ENCODE data around the gene ID4.

ID4 gene

GRCh38 chr6:19812512-19813119 is 24.6 kb upstream of the ID4 start:
- Mint-ChIP-seq H3K4me1 (ENCODE audit: low read depth) (no peaks in the 10 kb centered on the region), H3K27me3 (peaks cover 1% of the 10 kb centered on the region), H3K4me3 (no peak overlapping the region), H3K9me3 (ENCODE audit: low read depth) (peaks cover 10% of the 10 kb centered on the region), H3K27ac (no peak overlapping the region), H3K36me3 (no peaks in the 10 kb centered on the region)

GRCh38 chr6:19818805-19819204 is 18.4 kb upstream of the ID4 start:
- H3K4me1 Mint-ChIP-seq (ENCODE audit: low read depth): no peaks in the 10 kb centered on the region
- no peaks in the 10 kb centered on the region for H3K36me3 Mint-ChIP-seq
- H3K9me3 Mint-ChIP-seq (ENCODE audit: low read depth): peaks cover 11% of the 10 kb centered on the region
- no peak overlapping the region for H3K4me3 Mint-ChIP-seq
- H3K27me3 Mint-ChIP-seq: peaks cover 4% of the 10 kb centered on the region
- no peak overlapping the region for H3K27ac Mint-ChIP-seq

- Mint-ChIP-seq H3K9me3 (ENCODE audit: low read depth) (peaks cover 9% of the 10 kb centered on the region), H3K27ac (no peak overlapping the region), H3K27me3 (peaks cover 9% of the 10 kb centered on the region), H3K36me3 (no peaks in the 10 kb centered on the region), H3K4me1 (ENCODE audit: low read depth) (no peaks in the 10 kb centered on the region), H3K4me3 (no peak overlapping the region)
Measured at GRCh38 chr6:19824058-19824807, 12.9 kb upstream of the ID4 start.

- Mint-ChIP-seq H3K4me1 (ENCODE audit: low read depth) (no peaks in the 10 kb centered on the region), H3K4me3 (no peak overlapping the region), H3K36me3 (no peaks in the 10 kb centered on the region), H3K9me3 (ENCODE audit: low read depth) (peaks cover 9% of the 10 kb centered on the region), H3K27me3 (peaks cover 5% of the 10 kb centered on the region), H3K27ac (no peak overlapping the region)
Measured at GRCh38 chr6:19827247-19827646, 9.9 kb upstream of the ID4 start.

GRCh38 chr6:19827903-19828302 is 9.3 kb upstream of the ID4 start:
- no peak overlapping the region for H3K4me3 Mint-ChIP-seq
- H3K9me3 Mint-ChIP-seq (ENCODE audit: low read depth): peaks cover 9% of the 10 kb centered on the region
- H3K27ac Mint-ChIP-seq: no peak overlapping the region
- peaks cover 9% of the 10 kb centered on the region for H3K27me3 Mint-ChIP-seq
- H3K4me1 Mint-ChIP-seq (ENCODE audit: low read depth): no peaks in the 10 kb centered on the region
- no peaks in the 10 kb centered on the region for H3K36me3 Mint-ChIP-seq

- Mint-ChIP-seq H3K27me3 (peaks cover 11% of the 10 kb centered on the region), H3K4me3 (no peak overlapping the region), H3K36me3 (no peaks in the 10 kb centered on the region), H3K9me3 (ENCODE audit: low read depth) (peaks cover 5% of the 10 kb centered on the region), H3K27ac (no peak overlapping the region), H3K4me1 (ENCODE audit: low read depth) (no peaks in the 10 kb centered on the region)
Measured at GRCh38 chr6:19830171-19830570, 7.0 kb upstream of the ID4 start.

GRCh38 chr6:19831358-19831757 is 5.8 kb upstream of the ID4 start:
- Mint-ChIP-seq H3K27ac (no peak overlapping the region), H3K9me3 (ENCODE audit: low read depth) (peaks cover 5% of the 10 kb centered on the region), H3K27me3 (peaks cover 13% of the 10 kb centered on the region), H3K4me1 (ENCODE audit: low read depth) (no peaks in the 10 kb centered on the region), H3K36me3 (no peaks in the 10 kb centered on the region), H3K4me3 (no peak overlapping the region)

GRCh38 chr6:19833947-19834346 is 3.2 kb upstream of the ID4 start:
- Mint-ChIP-seq H3K36me3 (no peaks in the 10 kb centered on the region), H3K9me3 (ENCODE audit: low read depth) (no peaks in the 10 kb centered on the region), H3K4me3 (no peak overlapping the region), H3K27ac (no peak overlapping the region), H3K27me3 (peaks cover 16% of the 10 kb centered on the region), H3K4me1 (ENCODE audit: low read depth) (peaks cover 3% of the 10 kb centered on the region)

- H3K4me1 Mint-ChIP-seq (ENCODE audit: low read depth): peaks cover 8% of the 10 kb centered on the region
- no peaks in the 10 kb centered on the region for H3K9me3 Mint-ChIP-seq (ENCODE audit: low read depth)
- H3K36me3 Mint-ChIP-seq: no peaks in the 10 kb centered on the region
- H3K27ac Mint-ChIP-seq: no peak overlapping the region
- no peak overlapping the region for H3K4me3 Mint-ChIP-seq
- H3K27me3 Mint-ChIP-seq: peaks cover 21% of the 10 kb centered on the region
Measured at GRCh38 chr6:19834858-19835257, 2.3 kb upstream of the ID4 start.

- Mint-ChIP-seq H3K27me3 (peaks cover 25% of the 10 kb centered on the region), H3K27ac (no peak overlapping the region), H3K4me3 (no peak overlapping the region), H3K4me1 (ENCODE audit: low read depth) (peaks cover 8% of the 10 kb centered on the region), H3K36me3 (no peaks in the 10 kb centered on the region), H3K9me3 (ENCODE audit: low read depth) (no peaks in the 10 kb centered on the region)
Measured at GRCh38 chr6:19835605-19836004, 1.6 kb upstream of the ID4 start.

- peaks cover 24% of the 10 kb centered on the region for H3K27me3 Mint-ChIP-seq
- H3K4me3 Mint-ChIP-seq: no peak overlapping the region
- no peak overlapping the region for H3K27ac Mint-ChIP-seq
- peaks cover 8% of the 10 kb centered on the region for H3K4me1 Mint-ChIP-seq (ENCODE audit: low read depth)
- no peaks in the 10 kb centered on the region for H3K9me3 Mint-ChIP-seq (ENCODE audit: low read depth)
- H3K36me3 Mint-ChIP-seq: no peaks in the 10 kb centered on the region
Measured at GRCh38 chr6:19837511-19838441, 606 bp downstream of the ID4 start.

GRCh38 chr6:19838442-19839236 is 1.5 kb downstream of the ID4 start:
- Mint-ChIP-seq H3K27me3 (peaks cover 27% of the 10 kb centered on the region), H3K4me3 (peak overlapping the region; percentile 41), H3K9me3 (ENCODE audit: low read depth) (no peaks in the 10 kb centered on the region), H3K27ac (no peak overlapping the region), H3K36me3 (no peaks in the 10 kb centered on the region), H3K4me1 (ENCODE audit: low read depth) (peaks cover 8% of the 10 kb centered on the region)

GRCh38 chr6:19839237-19839546 is 2.0 kb downstream of the ID4 start:
- Mint-ChIP-seq H3K36me3 (no peaks in the 10 kb centered on the region), H3K9me3 (ENCODE audit: low read depth) (no peaks in the 10 kb centered on the region), H3K4me1 (ENCODE audit: low read depth) (peaks cover 8% of the 10 kb centered on the region), H3K27ac (no peak overlapping the region), H3K4me3 (peak overlapping the region; percentile 41), H3K27me3 (peaks cover 31% of the 10 kb centered on the region)

GRCh38 chr6:19839788-19840187 is 2.6 kb downstream of the ID4 start:
- no peak overlapping the region for H3K27ac Mint-ChIP-seq
- peaks cover 36% of the 10 kb centered on the region for H3K27me3 Mint-ChIP-seq
- H3K36me3 Mint-ChIP-seq: no peaks in the 10 kb centered on the region
- no peaks in the 10 kb centered on the region for H3K9me3 Mint-ChIP-seq (ENCODE audit: low read depth)
- peaks cover 8% of the 10 kb centered on the region for H3K4me1 Mint-ChIP-seq (ENCODE audit: low read depth)
- no peak overlapping the region for H3K4me3 Mint-ChIP-seq

All from activated naive CD8-positive, alpha-beta T cell (primary cell).